Measurements from ENCODE around the gene TEKT5. TPM values are rescaled to one million over a fixed set of nuclear protein-coding genes. Genes with fewer than 3 reads are reported as not detected.
"Not testable (repeated sequence)": the region's sequence is repeated elsewhere in the genome, so short reads cannot be mapped to it uniquely, and the experiment has no call there.

TEKT5 gene
- total and polyA plus RNA-seq, 4 experiments from 2014 or later: not detected

- H3K4me3 ChIP-seq (ENCODE audit: low read length in 2 of 2): no peak overlapping the region
- intact Hi-C loops (cut with micrococcal nuclease): no loop called here
Observed at GRCh38 chr16:10622036-10622921, 72.5 kb downstream of the TEKT5 start.

GRCh38 chr16:10621216-10621949, 73.3 kb downstream of the TEKT5 start:
- H3K36me3 ChIP-seq (ENCODE audit: insufficient read depth, low read length); intact Hi-C loops (cut with micrococcal nuclease); CTCF ChIA-PET (ENCODE audit: partially characterized antibody); DNase-seq; H3K4me3 ChIP-seq (ENCODE audit: low read length in 2 of 2); H3K4me1 Mint-ChIP-seq; H3K27ac Mint-ChIP-seq; H3K9me3 ChIP-seq (ENCODE audit: control insufficient read depth in 1 of 2, low read length in 2 of 2); H3K27me3 ChIP-seq (ENCODE audit: insufficient read depth, low read length); H3K4me3 Mint-ChIP-seq; POLR2A ChIA-PET (ENCODE audit: partially characterized antibody); H3K4me1 ChIP-seq (ENCODE audit: insufficient read depth, low read length); H3K27ac ChIP-seq (ENCODE audit: low read depth, low read length); H3K9me3 Mint-ChIP-seq; H3K36me3 Mint-ChIP-seq: not testable (repeated sequence)
- H3K27me3 Mint-ChIP-seq: peaks cover 8 to 23% of the 10 kb centered on the region in 2 donors

More at GRCh38 chr16:10622036-10622921, 72.5 kb downstream of the TEKT5 start:
- H3K4me1 ChIP-seq (ENCODE audit: insufficient read depth, low read length): no peaks in the 10 kb centered on the region
- H3K27me3 ChIP-seq (ENCODE audit: insufficient read depth, low read length): no peaks in the 10 kb centered on the region
- Mint-ChIP-seq H3K4me3 (no peak overlapping the region), H3K27ac (no peak overlapping the region), H3K27me3 (peaks cover 8 to 25% of the 10 kb centered on the region in 2 donors), H3K4me1 (no peaks in the 10 kb centered on the region), H3K36me3 (no peaks in the 10 kb centered on the region), H3K9me3 (peaks cover 0 to 4% (median 0%) of the 10 kb centered on the region in 8 donors)
- DNase-seq: no peak
- ChIA-PET CTCF (ENCODE audit: partially characterized antibody) (no interaction called here), POLR2A (ENCODE audit: partially characterized antibody) (no interaction called here)
- no peak overlapping the region for H3K27ac ChIP-seq (ENCODE audit: low read depth, low read length)
- H3K9me3 ChIP-seq (ENCODE audit: control insufficient read depth in 1 of 2, low read length in 2 of 2): no peaks in the 10 kb centered on the region
- H3K36me3 ChIP-seq (ENCODE audit: insufficient read depth, low read length): no peaks in the 10 kb centered on the region

- CTCF ChIA-PET (ENCODE audit: partially characterized antibody): no interaction called here
- Mint-ChIP-seq H3K27me3 (peaks cover 8 to 22% of the 10 kb centered on the region in 2 donors), H3K9me3 (peaks cover 0 to 4% (median 0%) of the 10 kb centered on the region in 8 donors), H3K4me3 (no peak overlapping the region), H3K36me3 (no peaks in the 10 kb centered on the region), H3K4me1 (no peaks in the 10 kb centered on the region), H3K27ac (no peak overlapping the region)
- H3K4me1 ChIP-seq (ENCODE audit: insufficient read depth, low read length): no peaks in the 10 kb centered on the region
- no peak overlapping the region for H3K27ac ChIP-seq (ENCODE audit: low read depth, low read length)
- no peaks in the 10 kb centered on the region for H3K36me3 ChIP-seq (ENCODE audit: insufficient read depth, low read length)
- H3K4me3 ChIP-seq (ENCODE audit: low read length in 2 of 2): no peak overlapping the region
- no peaks in the 10 kb centered on the region for H3K27me3 ChIP-seq (ENCODE audit: insufficient read depth, low read length)
- intact Hi-C loops (cut with micrococcal nuclease): no loop called here
- no peak for DNase-seq
- H3K9me3 ChIP-seq (ENCODE audit: control insufficient read depth in 1 of 2, low read length in 2 of 2): no peaks in the 10 kb centered on the region
- POLR2A ChIA-PET (ENCODE audit: partially characterized antibody): no interaction called here
Observed at GRCh38 chr16:10620120-10620519, 74.6 kb downstream of the TEKT5 start.

GRCh38 chr16:10619271-10619849, 75.4 kb downstream of the TEKT5 start:
- no peak for DNase-seq
- ChIA-PET CTCF (ENCODE audit: partially characterized antibody) (no interaction called here), POLR2A (ENCODE audit: partially characterized antibody) (no interaction called here)
- Mint-ChIP-seq H3K27me3 (peaks cover 6 to 24% of the 10 kb centered on the region in 2 donors), H3K4me3 (no peak overlapping the region), H3K4me1 (no peaks in the 10 kb centered on the region), H3K9me3 (peaks cover 0 to 4% (median 0%) of the 10 kb centered on the region in 8 donors), H3K36me3 (no peaks in the 10 kb centered on the region), H3K27ac (no peak overlapping the region)
- no peaks in the 10 kb centered on the region for H3K9me3 ChIP-seq (ENCODE audit: control insufficient read depth in 1 of 2, low read length in 2 of 2)
- no peak overlapping the region for H3K4me3 ChIP-seq (ENCODE audit: low read length in 2 of 2)
- intact Hi-C loops (cut with micrococcal nuclease): no loop called here
- no peaks in the 10 kb centered on the region for H3K27me3 ChIP-seq (ENCODE audit: insufficient read depth, low read length)
- no peak overlapping the region for H3K27ac ChIP-seq (ENCODE audit: low read depth, low read length)
- H3K4me1 ChIP-seq (ENCODE audit: insufficient read depth, low read length): no peaks in the 10 kb centered on the region
- no peaks in the 10 kb centered on the region for H3K36me3 ChIP-seq (ENCODE audit: insufficient read depth, low read length)

- Histone ChIP-seq H3K36me3 (ENCODE audit: insufficient read depth, low read length) (no peaks in the 10 kb centered on the region), H3K9me3 (ENCODE audit: control insufficient read depth in 1 of 2, low read length in 2 of 2) (no peaks in the 10 kb centered on the region), H3K27me3 (ENCODE audit: insufficient read depth, low read length) (no peaks in the 10 kb centered on the region), H3K4me1 (ENCODE audit: insufficient read depth, low read length) (no peaks in the 10 kb centered on the region), H3K27ac (ENCODE audit: low read depth, low read length) (no peak overlapping the region), H3K4me3 (ENCODE audit: low read length in 2 of 2) (no peak overlapping the region)
- Mint-ChIP-seq H3K36me3 (no peaks in the 10 kb centered on the region), H3K4me3 (no peak overlapping the region), H3K4me1 (no peaks in the 10 kb centered on the region), H3K27me3 (peaks cover 7 to 25% of the 10 kb centered on the region in 2 donors), H3K27ac (no peak overlapping the region), H3K9me3 (peaks cover 0 to 4% (median 0%) of the 10 kb centered on the region in 8 donors)
- intact Hi-C loops (cut with micrococcal nuclease): no loop called here
- POLR2A ChIA-PET (ENCODE audit: partially characterized antibody): no interaction called here
- DNase-seq: no peak
- CTCF ChIA-PET (ENCODE audit: partially characterized antibody): no interaction called here
Observed at GRCh38 chr16:10618710-10619209, 76.0 kb downstream of the TEKT5 start.

GRCh38 chr16:10617662-10618420, 76.9 kb downstream of the TEKT5 start:
- Mint-ChIP-seq H3K4me1 (no peaks in the 10 kb centered on the region), H3K27me3 (peaks cover 8 to 25% of the 10 kb centered on the region in 2 donors), H3K27ac (no peak overlapping the region), H3K36me3 (no peaks in the 10 kb centered on the region), H3K9me3 (peaks cover 0 to 4% (median 0%) of the 10 kb centered on the region in 8 donors), H3K4me3 (no peak overlapping the region)
- POLR2A ChIA-PET (ENCODE audit: partially characterized antibody): no interaction called here
- no peak overlapping the region for H3K27ac ChIP-seq (ENCODE audit: low read depth, low read length)
- DNase-seq: no peak
- H3K4me1 ChIP-seq (ENCODE audit: insufficient read depth, low read length): no peaks in the 10 kb centered on the region
- no peaks in the 10 kb centered on the region for H3K36me3 ChIP-seq (ENCODE audit: insufficient read depth, low read length)
- H3K4me3 ChIP-seq (ENCODE audit: low read length in 2 of 2): no peak overlapping the region
- CTCF ChIA-PET (ENCODE audit: partially characterized antibody): no interaction called here
- H3K9me3 ChIP-seq (ENCODE audit: control insufficient read depth in 1 of 2, low read length in 2 of 2): no peaks in the 10 kb centered on the region
- intact Hi-C loops (cut with micrococcal nuclease): no loop called here
- H3K27me3 ChIP-seq (ENCODE audit: insufficient read depth, low read length): no peaks in the 10 kb centered on the region

Measured in CD4-positive, alpha-beta memory T cell (primary cell).